Activated CD8-positive, alpha-beta memory T cell treated with anti-CD3 and anti-CD28 coated beads for 1 hour (primary cell): Measurements from ENCODE around the gene AFMID.
A peak's percentile ranks its signal among the peaks of the same experiment; 100 is the strongest.
"Not testable (repeated sequence)": the region's sequence is repeated elsewhere in the genome, so short reads cannot be mapped to it uniquely, and the experiment has no call there.

Experiments
- DNase-seq, 2 donors: peaks; one replicate each; pipeline ENCODE4 v3.0.0-alpha.2; 2020; ENCODE audit warnings: low read depth in 1 of 2; ENCODE audit errors: extremely low read depth in 1 of 2

AFMID gene

GRCh38 chr17:78151514-78152008 is 35.6 kb upstream of the AFMID start:
- DNase-seq: no peak

- no peak for DNase-seq
Observed at GRCh38 chr17:78154903-78155811, 32.0 kb upstream of the AFMID start.

- DNase-seq: no peak
Observed at GRCh38 chr17:78159575-78160158, 27.5 kb upstream of the AFMID start.

- no peak for DNase-seq
Observed at GRCh38 chr17:78163881-78164747, 23.0 kb upstream of the AFMID start.

GRCh38 chr17:78164748-78165607 is 22.2 kb upstream of the AFMID start:
- DNase-seq: no peak

- DNase-seq: no peak
Observed at GRCh38 chr17:78166416-78166815, 20.7 kb upstream of the AFMID start.

GRCh38 chr17:78168242-78168902 is 18.8 kb upstream of the AFMID start, which contains the start of gene SYNGR2:
SYNGR2 (plus strand) TSS chr17:78168581; CDS start chr17:78168617, 36 bp downstream.
- DNase-seq: peak; percentile 44 to 82

GRCh38 chr17:78168903-78169793 is 18.0 kb upstream of the AFMID start:
- peak in 1 of 2 donors; percentile 27 for DNase-seq

- DNase-seq: no peak
Observed at GRCh38 chr17:78170692-78171590, 16.2 kb upstream of the AFMID start.

GRCh38 chr17:78171591-78172248 is 15.4 kb upstream of the AFMID start:
- not testable (repeated sequence) for DNase-seq

GRCh38 chr17:78172249-78173051 is 14.7 kb upstream of the AFMID start:
- no peak for DNase-seq

- DNase-seq: no peak
Observed at GRCh38 chr17:78173097-78173715, 14.0 kb upstream of the AFMID start.

- no peak for DNase-seq
Observed at GRCh38 chr17:78174346-78174869, 12.8 kb upstream of the AFMID start.

- no peak for DNase-seq
Observed at GRCh38 chr17:78174870-78175642, 12.1 kb upstream of the AFMID start.

- no peak for DNase-seq
Observed at GRCh38 chr17:78175643-78175981, 11.6 kb upstream of the AFMID start.
